Activated naive CD4-positive, alpha-beta T cell (primary cell): ENCODE measurements around the gene RNF175.

Experiments used
- DNase-seq, 4 experiments: peaks; one replicate each; lab custom pipeline; 2025; lab: John Stamatoyannopoulos, UW

RNF175 gene

GRCh38 chr4:153785910-153786721 lies 26.3 kb upstream of the RNF175 start:
- DNase-seq, result no peak

GRCh38 chr4:153784166-153784699 lies 24.4 kb upstream of the RNF175 start:
- no peak for DNase-seq

GRCh38 chr4:153782581-153782980 lies 22.8 kb upstream of the RNF175 start:
- no peak for DNase-seq

GRCh38 chr4:153781717-153782416 lies 22.0 kb upstream of the RNF175 start:
- no peak for DNase-seq

GRCh38 chr4:153781280-153781679 lies 21.5 kb upstream of the RNF175 start:
- no peak for DNase-seq

GRCh38 chr4:153780876-153781275 lies 21.1 kb upstream of the RNF175 start:
- no peak for DNase-seq

GRCh38 chr4:153780221-153780620 lies 20.4 kb upstream of the RNF175 start:
- no peak for DNase-seq

- no peak for DNase-seq
Measured at GRCh38 chr4:153778383-153778782, 18.6 kb upstream of the RNF175 start.

GRCh38 chr4:153777421-153777820 lies 17.6 kb upstream of the RNF175 start:
- no peak for DNase-seq

- no peak for DNase-seq
Measured at GRCh38 chr4:153776601-153777000, 16.8 kb upstream of the RNF175 start.

GRCh38 chr4:153773236-153773690 lies 13.4 kb upstream of the RNF175 start:
- DNase-seq, result no peak

- no peak for DNase-seq
Measured at GRCh38 chr4:153771046-153771445, 11.2 kb upstream of the RNF175 start.

GRCh38 chr4:153766758-153767157 lies 6.9 kb upstream of the RNF175 start:
- no peak for DNase-seq

- DNase-seq, result no peak
Measured at GRCh38 chr4:153765894-153766293, 6.1 kb upstream of the RNF175 start.

- no peak for DNase-seq
Measured at GRCh38 chr4:153764601-153765368, 5.0 kb upstream of the RNF175 start.

GRCh38 chr4:153763404-153763803 lies 3.6 kb upstream of the RNF175 start:
- no peak for DNase-seq

GRCh38 chr4:153758688-153759406 lies 977 bp downstream of the RNF175 start:
- DNase-seq, result no peak

- no peak for DNase-seq
Measured at GRCh38 chr4:153758136-153758535, 1.7 kb downstream of the RNF175 start.

GRCh38 chr4:153757407-153757806 lies 2.4 kb downstream of the RNF175 start:
- no peak for DNase-seq

- no peak for DNase-seq
Measured at GRCh38 chr4:153755186-153755585, 4.6 kb downstream of the RNF175 start.

- peak in 3 of 4 experiments; percentile 7 to 27 (median 23) for DNase-seq
Measured at GRCh38 chr4:153750197-153750817, 9.5 kb downstream of the RNF175 start.
